Measurements from ENCODE around the gene SIGLEC8.

- TF ChIP-seq CTCF (conservative IDR thresholded peaks at IDR 0.05; ENCODE audit: low read depth, low read length) (no peak), EZH2 (IDR thresholded peaks at IDR 0.05; ENCODE audit: low read length, unreplicated experiment) (no peak)
Observed at GRCh38 chr19:51410950-51411748, 47.1 kb downstream of the SIGLEC8 start.

Data from PC-3 (cell line).